ENCODE measurements around the gene DIO2. TPM values are rescaled to one million over a fixed set of nuclear protein-coding genes. Genes with fewer than 3 reads are reported as not detected.

DIO2 gene
- total RNA-seq, 1 donor from 2014 or later: 1.5 TPM

GRCh38 chr14:80200093-80200492, 11.2 kb downstream of the DIO2 start:
- Mint-ChIP-seq H3K9me3 (ENCODE audit: unreplicated experiment) (peaks cover 3% of the 10 kb centered on the region), H3K4me3 (ENCODE audit: unreplicated experiment) (no peak overlapping the region), H3K27ac (ENCODE audit: unreplicated experiment) (no peak overlapping the region), H3K36me3 (ENCODE audit: unreplicated experiment) (no peaks in the 10 kb centered on the region), H3K27me3 (ENCODE audit: unreplicated experiment) (peaks cover 2% of the 10 kb centered on the region), H3K4me1 (ENCODE audit: low read depth, unreplicated experiment) (no peaks in the 10 kb centered on the region)
- TF ChIP-seq CTCF (IDR thresholded peaks at IDR 0.05; ENCODE audit: partially characterized antibody, unreplicated experiment): no peak
- DNase-seq: no peak

- Mint-ChIP-seq H3K4me3 (ENCODE audit: unreplicated experiment) (no peak overlapping the region), H3K9me3 (ENCODE audit: unreplicated experiment) (no peaks in the 10 kb centered on the region), H3K27ac (ENCODE audit: unreplicated experiment) (no peak overlapping the region), H3K36me3 (ENCODE audit: unreplicated experiment) (no peaks in the 10 kb centered on the region), H3K27me3 (ENCODE audit: unreplicated experiment) (no peaks in the 10 kb centered on the region), H3K4me1 (ENCODE audit: low read depth, unreplicated experiment) (no peaks in the 10 kb centered on the region)
- no peak for TF ChIP-seq CTCF (IDR thresholded peaks at IDR 0.05; ENCODE audit: partially characterized antibody, unreplicated experiment)
- DNase-seq: no peak
These were observed 22.7 kb downstream of the DIO2 start for GRCh38 chr14:80188571-80188970.

- H3K4me3 Mint-ChIP-seq (ENCODE audit: unreplicated experiment): no peak overlapping the region
- H3K4me1 Mint-ChIP-seq (ENCODE audit: low read depth, unreplicated experiment): no peaks in the 10 kb centered on the region
- no peak for DNase-seq
- no peaks in the 10 kb centered on the region for H3K36me3 Mint-ChIP-seq (ENCODE audit: unreplicated experiment)
- no peaks in the 10 kb centered on the region for H3K27me3 Mint-ChIP-seq (ENCODE audit: unreplicated experiment)
- H3K27ac Mint-ChIP-seq (ENCODE audit: unreplicated experiment): no peak overlapping the region
- H3K9me3 Mint-ChIP-seq (ENCODE audit: unreplicated experiment): no peaks in the 10 kb centered on the region
- no peak for TF ChIP-seq CTCF (IDR thresholded peaks at IDR 0.05; ENCODE audit: partially characterized antibody, unreplicated experiment)
These were observed 25.0 kb downstream of the DIO2 start for GRCh38 chr14:80186301-80186800.

- Mint-ChIP-seq H3K27me3 (ENCODE audit: unreplicated experiment) (no peaks in the 10 kb centered on the region), H3K4me3 (ENCODE audit: unreplicated experiment) (no peak overlapping the region), H3K27ac (ENCODE audit: unreplicated experiment) (no peak overlapping the region), H3K36me3 (ENCODE audit: unreplicated experiment) (no peaks in the 10 kb centered on the region), H3K9me3 (ENCODE audit: unreplicated experiment) (no peaks in the 10 kb centered on the region), H3K4me1 (ENCODE audit: low read depth, unreplicated experiment) (no peaks in the 10 kb centered on the region)
- no peak for DNase-seq
- TF ChIP-seq CTCF (IDR thresholded peaks at IDR 0.05; ENCODE audit: partially characterized antibody, unreplicated experiment): no peak
These were observed 34.4 kb downstream of the DIO2 start for GRCh38 chr14:80176893-80177292.

GRCh38 chr14:80172375-80173051, 38.8 kb downstream of the DIO2 start:
- H3K4me3 Mint-ChIP-seq (ENCODE audit: unreplicated experiment): no peak overlapping the region
- H3K9me3 Mint-ChIP-seq (ENCODE audit: unreplicated experiment): no peaks in the 10 kb centered on the region
- DNase-seq: no peak
- H3K27ac Mint-ChIP-seq (ENCODE audit: unreplicated experiment): no peak overlapping the region
- H3K27me3 Mint-ChIP-seq (ENCODE audit: unreplicated experiment): no peaks in the 10 kb centered on the region
- peaks cover 8% of the 10 kb centered on the region for H3K4me1 Mint-ChIP-seq (ENCODE audit: low read depth, unreplicated experiment)
- TF ChIP-seq CTCF (IDR thresholded peaks at IDR 0.05; ENCODE audit: partially characterized antibody, unreplicated experiment): no peak
- H3K36me3 Mint-ChIP-seq (ENCODE audit: unreplicated experiment): no peaks in the 10 kb centered on the region
